GM23338 (cell line): ENCODE results near the gene GDF10. TPM values are rescaled to one million over a fixed set of nuclear protein-coding genes. Genes with fewer than 3 reads are reported as not detected.

Experiments
- ATAC-seq: fragments of 200-7000 bp; cut with Tn5 transposase; 3 replicates; pipeline ENCODE4 v1.9.1; 2020
- DNase-seq: peaks from one replicate; pipeline ENCODE4 v3.0.0-alpha.2; 2015; ENCODE audit warnings: low spot score
- H2AFZ ChIP-seq: fragments of 200-600 bp; sonication (generic); 2 replicates; pipeline ENCODE4 v1.8.0; 2016; ENCODE audit warnings: antibody characterized with exemption, mild to moderate bottlenecking, moderate library complexity
- H3F3A ChIP-seq: fragments of 200-600 bp; sonication (generic); replicated peaks from 2 replicates; pipeline ENCODE4 v1.8.0; 2017; ENCODE audit warnings: antibody characterized with exemption, mixed run types, low read depth
- H3K27ac ChIP-seq: fragments of 200-600 bp; sonication (generic); 2 replicates; pipeline ENCODE4 v1.6.1; 2016; ENCODE audit warnings: low read depth
- H3K27me3 ChIP-seq: fragments of 200-600 bp; sonication (generic); 2 replicates; pipeline ENCODE4 v1.8.0; 2016; ENCODE audit warnings: mild to moderate bottlenecking, mixed run types, moderate library complexity; ENCODE audit not compliant: insufficient read depth
- H3K36me3 ChIP-seq: fragments of 200-600 bp; sonication (generic); 2 replicates; pipeline ENCODE4 v1.8.0; 2016; ENCODE audit warnings: mild to moderate bottlenecking; ENCODE audit not compliant: insufficient read depth
- H3K4me1 ChIP-seq: fragments of 200-600 bp; sonication (generic); 2 replicates; pipeline ENCODE4 v1.8.0; 2016; ENCODE audit warnings: mild to moderate bottlenecking, moderate library complexity; ENCODE audit not compliant: insufficient read depth
- H3K4me2 ChIP-seq: fragments of 200-600 bp; sonication (generic); 2 replicates; pipeline ENCODE4 v1.7.1; 2017; ENCODE audit warnings: mixed run types
- H3K4me3 ChIP-seq: fragments of 200-600 bp; sonication (generic); 2 replicates; pipeline ENCODE4 v1.6.1; 2016; ENCODE audit warnings: mixed run types
- H3K79me2 ChIP-seq: fragments of 200-600 bp; sonication (generic); replicated peaks from 2 replicates; pipeline ENCODE4 v1.8.0; 2017; ENCODE audit warnings: mild to moderate bottlenecking; ENCODE audit not compliant: insufficient read depth
- H3K9me2 ChIP-seq: fragments of 200-600 bp; sonication (generic); 2 replicates; pipeline ENCODE4 v1.8.0; 2017; ENCODE audit not compliant: insufficient read depth
- H4K20me1 ChIP-seq: fragments of 200-600 bp; sonication (generic); replicated peaks from 2 replicates; pipeline ENCODE4 v1.8.0; 2017; ENCODE audit warnings: mild to moderate bottlenecking; ENCODE audit not compliant: insufficient read depth
- H3K27ac Mint-ChIP-seq: 2 replicates; pipeline ENCODE4 v1.8.0; 2020; ENCODE audit warnings: inconsistent platforms, mild to moderate bottlenecking, moderate library complexity, mixed read lengths
- H3K27me3 Mint-ChIP-seq: 3 replicates; pipeline ENCODE4 v1.8.0; 2022; ENCODE audit warnings: low read depth, mild to moderate bottlenecking, moderate library complexity, mixed read lengths, inconsistent platforms; ENCODE audit not compliant: insufficient read depth, poor library complexity
- H3K36me3 Mint-ChIP-seq: 3 replicates; pipeline ENCODE4 v1.8.0; 2021; ENCODE audit warnings: low read depth, mild to moderate bottlenecking, inconsistent platforms, moderate library complexity, mixed read lengths
- H3K4me1 Mint-ChIP-seq: 3 replicates; pipeline ENCODE4 v1.8.0; 2020; ENCODE audit warnings: mild to moderate bottlenecking, inconsistent platforms, mixed read lengths
- H3K4me3 Mint-ChIP-seq: 3 replicates; pipeline ENCODE4 v1.8.0; 2021; ENCODE audit warnings: moderate library complexity, mild to moderate bottlenecking, inconsistent platforms, mixed read lengths
- H3K9me3 Mint-ChIP-seq: 3 replicates; pipeline ENCODE4 v1.8.0; 2020; ENCODE audit warnings: moderate library complexity, mild to moderate bottlenecking, inconsistent platforms, mixed read lengths
- CREB1 ChIP-seq: fragments of 250-450 bp; sonication (Bioruptor Pico); IDR thresholded peaks from 2 replicates; pipeline ENCODE4 v1.5.0; 2020; ENCODE audit warnings: low read depth, mild to moderate bottlenecking, moderate library complexity
- CTCF ChIP-seq, 2 experiments: fragments of 200-600 bp in 1 of 2; sonication (generic) in 1 of 2; conservative IDR thresholded peaks; 2 replicates each; pipeline versions ENCODE4 v1.5.1 to v1.6.1; 2016 to 2017; ENCODE audit warnings: antibody characterized with exemption in 2 of 2, low read depth in 2 of 2, mild to moderate bottlenecking in 2 of 2, moderate library complexity in 1 of 2
- ETS1 ChIP-seq: IDR thresholded peaks from 2 replicates; pipeline ENCODE4 v1.6.1; 2016; ENCODE audit warnings: antibody characterized with exemption
- EZH2 ChIP-seq: fragments of 200-600 bp; sonication (generic); IDR thresholded peaks from one replicate; pipeline ENCODE4 v1.8.0; 2017; ENCODE audit warnings: antibody characterized with exemption, mild to moderate bottlenecking, low read depth; ENCODE audit not compliant: unreplicated experiment
- EZH2phosphoT487 ChIP-seq: fragments of 200-600 bp; sonication (generic); IDR thresholded peaks from one replicate; pipeline ENCODE4 v1.8.1; 2018; ENCODE audit warnings: antibody characterized with exemption; ENCODE audit not compliant: unreplicated experiment
- JUNB ChIP-seq: IDR thresholded peaks from one replicate; pipeline ENCODE4 v1.6.1; 2016; ENCODE audit warnings: antibody characterized with exemption; ENCODE audit not compliant: unreplicated experiment
- NANOG ChIP-seq: IDR thresholded peaks from 2 replicates; pipeline ENCODE4 v1.6.1; 2016; ENCODE audit warnings: antibody characterized with exemption, borderline replicate concordance
- POLR2AphosphoS5 ChIP-seq: IDR thresholded peaks from 2 replicates; pipeline ENCODE4 v1.6.1; 2016; ENCODE audit warnings: antibody characterized with exemption, low read depth
- REST ChIP-seq: IDR thresholded peaks from one replicate; pipeline ENCODE4 v1.6.1; 2018; ENCODE audit warnings: antibody characterized with exemption; ENCODE audit not compliant: unreplicated experiment
- STAT1 ChIP-seq: IDR thresholded peaks from one replicate; pipeline ENCODE4 v1.6.1; 2016; ENCODE audit warnings: antibody characterized with exemption; ENCODE audit not compliant: unreplicated experiment
- ZNF114 ChIP-seq: fragments of 250-450 bp; sonication (Bioruptor Pico); IDR thresholded peaks from 2 replicates; pipeline ENCODE4 v1.5.0; 2020; ENCODE audit warnings: mild to moderate bottlenecking, moderate library complexity
- ZNF331 ChIP-seq: fragments of 250-450 bp; sonication (Bioruptor Pico); IDR thresholded peaks from 2 replicates; pipeline ENCODE4 v1.5.0; 2020; ENCODE audit warnings: low read depth, mild to moderate bottlenecking, moderate library complexity
- ZNF462 ChIP-seq: fragments of 250-450 bp; sonication (Bioruptor Pico); IDR thresholded peaks from 2 replicates; pipeline ENCODE4 v1.5.0; 2020; ENCODE audit warnings: mild to moderate bottlenecking, moderate library complexity
- polyA plus RNA-seq: library from polyadenylated mRNA; unstranded; fragments of >200 nt; fragmentation: Nextera tagmentation; extraction: Ambion mirVana; gene quantifications from 2 replicates; pipeline ENCODE4 v1.2.1, GENCODE V29; 2016
- total RNA-seq: library from RNA; depleted of rRNA; stranded (reverse); fragments of >200 nt; shearing (Covaris generic); gene quantifications from 2 replicates; pipeline ENCODE4 v1.2.3, GENCODE V29; 2014

Gene GDF10
- total and polyA plus RNA-seq, 2 experiments from 2014 or later = 0.21 TPM; not detected in 1

GRCh38 chr10:47316131-47316530, 16.1 kb downstream of the GDF10 start:
- Mint-ChIP-seq H3K36me3 (no peaks in the 10 kb centered on the region), H3K9me3 (no peaks in the 10 kb centered on the region), H3K4me3 (no peak overlapping the region), H3K27me3 (peaks cover 13% of the 10 kb centered on the region), H3K4me1 (no peaks in the 10 kb centered on the region), H3K27ac (no peak overlapping the region)
- H3K79me2 ChIP-seq = no peaks in the 10 kb centered on the region
- H4K20me1 ChIP-seq = no peaks in the 10 kb centered on the region
- DNase-seq = no peak
- H3K36me3 ChIP-seq = no peaks in the 10 kb centered on the region
- H3K4me3 ChIP-seq = no peak overlapping the region
- TF ChIP-seq NANOG (no peak), REST (no peak), CREB1 (CRISPR knock-in tag) (no peak), CTCF (conservative IDR thresholded peaks at IDR 0.05; ENCODE audit: low read depth in 2 of 2) (no peak), ZNF114 (CRISPR knock-in tag) (no peak), JUNB (no peak), POLR2AphosphoS5 (no peak), STAT1 (no peak), ETS1 (no peak), EZH2 (no peak), EZH2phosphoT487 (no peak), ZNF462 (CRISPR knock-in tag) (no peak), ZNF331 (CRISPR knock-in tag) (no peak)
- no peaks in the 10 kb centered on the region for H3K4me1 ChIP-seq
- no peaks in the 10 kb centered on the region for H3F3A ChIP-seq
- H3K27me3 ChIP-seq = no peaks in the 10 kb centered on the region
- H3K9me2 ChIP-seq = 0 out of 2 replicates have a peak, but pooled peaks cover 4% of the 10 kb centered on the region
- no peak overlapping the region for H3K4me2 ChIP-seq
- ATAC-seq = no peak
- no peak overlapping the region for H3K27ac ChIP-seq
- no peak overlapping the region for H2AFZ ChIP-seq
